AG10803 (cell line): ENCODE data around the gene HTT.

ENCODE experiments used
- DNase-seq: peaks from one replicate; pipeline ENCODE4 v3.0.0; 2010; ENCODE audit warnings: low read depth
- H3K4me3 ChIP-seq: 2 replicates; pipeline ENCODE4 v1.5.1; 2011; ENCODE audit warnings: mild to moderate bottlenecking, low read length, control low read depth
- CTCF ChIP-seq: conservative IDR thresholded peaks from 2 replicates; pipeline ENCODE4 v1.5.1; 2011; ENCODE audit warnings: mild to moderate bottlenecking, low read length, control low read depth, inconsistent platforms

Gene HTT

GRCh38 chr4:3219761-3220475 lies 145.4 kb downstream of the HTT start:
- TF ChIP-seq CTCF, result no peak
- no peak for DNase-seq
- H3K4me3 ChIP-seq, result no peak overlapping the region

- H3K4me3 ChIP-seq, result no peak overlapping the region
- no peak for TF ChIP-seq CTCF
- DNase-seq, result no peak
Measured at GRCh38 chr4:3220476-3221183, 146.1 kb downstream of the HTT start.

- no peak for DNase-seq
- no peak for TF ChIP-seq CTCF
- no peak overlapping the region for H3K4me3 ChIP-seq
Measured at GRCh38 chr4:3221184-3221494, 146.7 kb downstream of the HTT start.

- TF ChIP-seq CTCF, result no peak
- DNase-seq, result no peak
Measured at GRCh38 chr4:3221996-3222395, 147.5 kb downstream of the HTT start.

DNA sequence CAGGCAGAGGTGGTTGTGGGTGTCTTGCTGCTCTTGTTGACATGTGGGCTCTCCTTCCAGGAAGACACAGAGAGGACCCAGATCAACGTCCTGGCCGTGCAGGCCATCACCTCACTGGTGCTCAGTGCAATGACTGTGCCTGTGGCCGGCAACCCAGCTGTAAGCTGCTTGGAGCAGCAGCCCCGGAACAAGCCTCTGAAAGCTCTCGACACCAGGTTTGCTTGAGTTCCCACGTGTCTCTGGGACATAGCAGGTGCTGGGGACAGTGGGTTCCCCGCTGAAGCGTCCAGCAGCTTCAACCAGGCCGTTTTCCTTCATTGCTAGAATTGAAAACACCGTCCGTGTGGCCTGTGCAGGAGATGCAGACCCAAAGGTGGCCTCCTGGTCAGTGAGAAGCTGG lies 148.9 kb downstream of the HTT start:
- DNase-seq, result no peak
- no peak for TF ChIP-seq CTCF
- H3K4me3 ChIP-seq, result no peak overlapping the region

More at GRCh38 chr4:3221996-3222395, 147.5 kb downstream of the HTT start:
- H3K4me3 ChIP-seq, result no peak overlapping the region

DNA sequence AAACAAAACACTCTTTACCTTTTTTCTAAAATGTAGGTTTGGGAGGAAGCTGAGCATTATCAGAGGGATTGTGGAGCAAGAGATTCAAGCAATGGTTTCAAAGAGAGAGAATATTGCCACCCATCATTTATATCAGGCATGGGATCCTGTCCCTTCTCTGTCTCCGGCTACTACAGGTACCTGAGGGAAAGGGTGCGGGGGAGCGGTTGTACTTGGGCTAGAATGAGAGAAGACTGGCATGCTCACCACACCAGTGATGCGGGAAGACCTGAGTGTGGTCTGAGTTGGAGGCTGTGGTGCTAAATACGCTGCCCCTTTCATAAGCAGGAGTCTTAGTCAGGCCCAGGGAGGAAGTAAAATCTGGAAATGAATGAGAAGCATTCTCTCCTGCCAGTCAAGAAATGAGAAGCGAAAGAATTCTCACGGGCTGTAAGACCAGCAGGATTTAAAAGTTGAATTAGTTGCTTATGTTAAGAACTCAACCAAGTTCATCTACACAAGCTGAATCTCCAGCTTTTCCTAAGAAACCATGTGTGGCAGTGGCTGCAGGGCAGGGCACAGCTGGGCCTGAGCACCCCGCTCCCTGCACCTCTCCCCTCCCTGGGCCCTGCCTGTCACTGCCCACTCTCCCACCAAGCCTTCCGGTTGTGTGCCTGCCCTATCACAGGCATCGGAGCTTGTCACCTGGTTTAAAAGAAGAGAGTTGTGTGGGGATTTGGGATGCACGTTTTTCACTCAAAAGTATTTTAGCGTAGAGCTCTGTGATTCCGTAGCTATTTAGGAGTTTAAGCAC lies 149.7 kb downstream of the HTT start:
- no peak overlapping the region for H3K4me3 ChIP-seq
- no peak for TF ChIP-seq CTCF
- DNase-seq, result no peak
